Activated T-cell treated with anti-CD3 and anti-CD28 coated beads, Interleukin-2, amount 50 U/mL, for 72 hours (primary cell): ENCODE results near the gene FRMD4B. TPM values are rescaled to one million over a fixed set of nuclear protein-coding genes. Genes with fewer than 3 reads are reported as not detected.

Experiments
- ATAC-seq, 2 donors: fragments of 150-1000 bp; cut with Tn5 transposase; replicated peaks in 1 of 2; 2 replicates each; pipeline ENCODE4 v1.10.0; 2021; ENCODE audit warnings: moderate library complexity in 2 of 2, mild to moderate bottlenecking in 1 of 2
- DNase-seq, 2 donors: peaks; one replicate each; pipeline ENCODE4 v3.0.0; 2021 to 2022; ENCODE audit warnings: mixed read lengths in 1 of 2
- H3K27ac Mint-ChIP-seq: one replicate; pipeline ENCODE4 v1.8.0; 2022; ENCODE audit warnings: mild to moderate bottlenecking, moderate library complexity, mixed read lengths
- H3K27me3 Mint-ChIP-seq: one replicate; pipeline ENCODE4 v1.8.0; 2022; ENCODE audit warnings: low read depth, mixed read lengths
- H3K36me3 Mint-ChIP-seq, 2 donors: one replicate each; pipeline ENCODE4 v1.8.0; 2022; ENCODE audit warnings: mixed read lengths in 2 of 2, mild to moderate bottlenecking in 1 of 2; ENCODE audit not compliant: insufficient read depth in 2 of 2
- H3K4me1 Mint-ChIP-seq: one replicate; pipeline ENCODE4 v1.8.0; 2022; ENCODE audit warnings: low read depth, mixed read lengths
- H3K4me3 Mint-ChIP-seq, 2 donors: one replicate each; pipeline ENCODE4 v1.8.0; 2022; ENCODE audit warnings: mild to moderate bottlenecking in 2 of 2, mixed read lengths in 2 of 2, moderate library complexity in 2 of 2
- H3K9me3 Mint-ChIP-seq, 2 donors: one replicate each; pipeline ENCODE4 v1.8.0; 2022; ENCODE audit warnings: mixed read lengths in 2 of 2
- total RNA-seq, 2 donors: library from RNA; stranded (reverse); gene quantifications; one replicate each; pipeline ENCODE4 v1.2.3, GENCODE V29; 2022

The FRMD4B gene
- 10 to 100 TPM; 40.4 to 77.7 TPM for total RNA-seq

GRCh38 chr3:69385723-69386555, at the start of gene FRMD4B:
TSS of gene FRMD4B (minus strand) at chr3:69386088. CDS start at chr3:69385989, 99 bp downstream.
- H3K9me3 Mint-ChIP-seq = no peaks in the 10 kb centered on the region
- peaks cover 0 to 2% of the 10 kb centered on the region in 2 donors for H3K36me3 Mint-ChIP-seq
- no peak within 1 kb of the TSS for H3K27ac Mint-ChIP-seq
- peaks cover 21% of the 10 kb centered on the region for H3K4me1 Mint-ChIP-seq
- DNase-seq = peak; percentile 35 to 49
- peaks cover 84% of the 10 kb centered on the region for H3K27me3 Mint-ChIP-seq
- peak within 1 kb of the TSS; percentile 79 to 81 for H3K4me3 Mint-ChIP-seq
- ATAC-seq = peak; percentile 75 to 82

- peak overlapping the region; percentile 59 to 71 for H3K4me3 Mint-ChIP-seq
- H3K27ac Mint-ChIP-seq = no peak overlapping the region
- ATAC-seq (peak; percentile 64 to 66), DNase-seq (peak; percentile 16 to 29)
- peaks cover 32% of the 10 kb centered on the region for H3K27me3 Mint-ChIP-seq
- H3K4me1 Mint-ChIP-seq = peaks cover 63% of the 10 kb centered on the region
- H3K36me3 Mint-ChIP-seq = no peaks in the 10 kb centered on the region
- H3K9me3 Mint-ChIP-seq = no peaks in the 10 kb centered on the region
Measured at GRCh38 chr3:69433969-69434325, 48.1 kb upstream of the FRMD4B start.

GRCh38 chr3:69433121-69433968, 47.5 kb upstream of the FRMD4B start:
- H3K4me1 Mint-ChIP-seq = peaks cover 69% of the 10 kb centered on the region
- H3K27ac Mint-ChIP-seq = peak overlapping the region; percentile 72
- no peaks in the 10 kb centered on the region for H3K36me3 Mint-ChIP-seq
- DNase-seq (peak; percentile 27 to 49), ATAC-seq (peak; percentile 49 to 55)
- H3K4me3 Mint-ChIP-seq = peak overlapping the region; percentile 59 to 71
- peaks cover 32% of the 10 kb centered on the region for H3K27me3 Mint-ChIP-seq
- no peaks in the 10 kb centered on the region for H3K9me3 Mint-ChIP-seq

GRCh38 chr3:69428657-69429255, 42.9 kb upstream of the FRMD4B start:
- peaks cover 37% of the 10 kb centered on the region for H3K27me3 Mint-ChIP-seq
- H3K9me3 Mint-ChIP-seq = no peaks in the 10 kb centered on the region
- H3K4me3 Mint-ChIP-seq = no peak overlapping the region
- H3K4me1 Mint-ChIP-seq = peaks cover 35% of the 10 kb centered on the region
- no peak overlapping the region for H3K27ac Mint-ChIP-seq
- DNase-seq (no peak), ATAC-seq (peak; percentile 31 to 59)
- H3K36me3 Mint-ChIP-seq = no peaks in the 10 kb centered on the region

DNA sequence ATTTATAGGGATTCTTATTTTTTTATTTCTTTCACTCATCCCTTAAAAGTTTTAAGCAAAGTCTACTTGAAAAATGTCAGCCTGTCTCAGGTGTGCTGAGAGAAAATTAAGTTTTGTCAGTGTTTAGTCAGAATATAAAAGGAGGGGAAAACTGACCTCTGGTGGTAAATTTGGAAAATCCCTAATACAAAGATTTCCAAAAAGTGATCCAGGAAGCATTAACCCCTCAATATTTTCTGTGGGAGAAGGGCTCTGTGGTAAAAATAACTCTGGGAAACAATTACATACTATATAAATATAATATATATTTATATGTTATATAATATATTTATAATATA, 41.0 kb upstream of the FRMD4B start:
- ATAC-seq (no peak), DNase-seq (no peak)
- H3K27ac Mint-ChIP-seq = no peak overlapping the region
- no peak overlapping the region for H3K4me3 Mint-ChIP-seq
- peaks cover 17% of the 10 kb centered on the region for H3K4me1 Mint-ChIP-seq
- H3K9me3 Mint-ChIP-seq = no peaks in the 10 kb centered on the region
- H3K36me3 Mint-ChIP-seq = no peaks in the 10 kb centered on the region
- H3K27me3 Mint-ChIP-seq = peaks cover 28% of the 10 kb centered on the region

- H3K27ac Mint-ChIP-seq = no peak overlapping the region
- peaks cover 23% of the 10 kb centered on the region for H3K27me3 Mint-ChIP-seq
- no peaks in the 10 kb centered on the region for H3K9me3 Mint-ChIP-seq
- ATAC-seq (no peak), DNase-seq (no peak)
- no peak overlapping the region for H3K4me3 Mint-ChIP-seq
- H3K36me3 Mint-ChIP-seq = no peaks in the 10 kb centered on the region
- peaks cover 12% of the 10 kb centered on the region for H3K4me1 Mint-ChIP-seq
Measured at GRCh38 chr3:69426291-69426966, 40.5 kb upstream of the FRMD4B start.

DNA sequence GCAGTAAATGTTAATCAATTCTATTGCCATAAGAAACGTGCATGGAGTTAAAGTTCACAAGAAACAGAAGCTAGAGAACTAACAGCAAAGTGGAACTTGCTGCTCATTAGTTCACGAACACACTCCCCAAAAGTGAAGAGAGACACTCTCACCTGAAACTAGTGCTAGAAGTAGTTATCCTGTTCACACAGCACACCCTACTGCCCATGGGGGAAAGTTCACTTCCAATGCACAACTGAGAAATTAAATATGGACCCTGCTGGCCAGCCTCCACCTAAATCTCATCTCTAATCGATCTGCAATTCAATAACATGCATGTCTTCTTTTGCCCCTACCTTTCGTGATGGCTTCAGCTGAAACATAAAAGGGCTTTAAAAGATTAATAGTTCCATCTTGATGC, 39.4 kb upstream of the FRMD4B start:
- peak; percentile 26 to 32 for DNase-seq
- Mint-ChIP-seq H3K27me3 (peaks cover 11% of the 10 kb centered on the region), H3K4me3 (no peak overlapping the region), H3K27ac (no peak overlapping the region), H3K36me3 (no peaks in the 10 kb centered on the region), H3K9me3 (no peaks in the 10 kb centered on the region), H3K4me1 (peaks cover 6% of the 10 kb centered on the region)
- ATAC-seq = peak; percentile 58 to 74

- Mint-ChIP-seq H3K4me3 (no peak overlapping the region), H3K4me1 (peaks cover 2% of the 10 kb centered on the region), H3K27me3 (peaks cover 6% of the 10 kb centered on the region), H3K9me3 (no peaks in the 10 kb centered on the region), H3K36me3 (no peaks in the 10 kb centered on the region), H3K27ac (no peak overlapping the region)
- DNase-seq = no peak
- ATAC-seq = no peak
Measured at GRCh38 chr3:69423463-69424155, 37.7 kb upstream of the FRMD4B start.

- H3K27me3 Mint-ChIP-seq = peaks cover 6% of the 10 kb centered on the region
- no peak overlapping the region for H3K27ac Mint-ChIP-seq
- no peak for DNase-seq
- H3K4me3 Mint-ChIP-seq = no peak overlapping the region
- no peak for ATAC-seq
- peaks cover 6% of the 10 kb centered on the region for H3K4me1 Mint-ChIP-seq
- no peaks in the 10 kb centered on the region for H3K9me3 Mint-ChIP-seq
- H3K36me3 Mint-ChIP-seq = no peaks in the 10 kb centered on the region
Measured at GRCh38 chr3:69422751-69423150, 36.9 kb upstream of the FRMD4B start.

GRCh38 chr3:69420781-69421520, 35.1 kb upstream of the FRMD4B start:
- Mint-ChIP-seq H3K4me1 (peaks cover 10% of the 10 kb centered on the region), H3K9me3 (no peaks in the 10 kb centered on the region), H3K27me3 (no peaks in the 10 kb centered on the region), H3K27ac (no peak overlapping the region), H3K36me3 (no peaks in the 10 kb centered on the region), H3K4me3 (no peak overlapping the region)
- DNase-seq (no peak), ATAC-seq (no peak)

DNA sequence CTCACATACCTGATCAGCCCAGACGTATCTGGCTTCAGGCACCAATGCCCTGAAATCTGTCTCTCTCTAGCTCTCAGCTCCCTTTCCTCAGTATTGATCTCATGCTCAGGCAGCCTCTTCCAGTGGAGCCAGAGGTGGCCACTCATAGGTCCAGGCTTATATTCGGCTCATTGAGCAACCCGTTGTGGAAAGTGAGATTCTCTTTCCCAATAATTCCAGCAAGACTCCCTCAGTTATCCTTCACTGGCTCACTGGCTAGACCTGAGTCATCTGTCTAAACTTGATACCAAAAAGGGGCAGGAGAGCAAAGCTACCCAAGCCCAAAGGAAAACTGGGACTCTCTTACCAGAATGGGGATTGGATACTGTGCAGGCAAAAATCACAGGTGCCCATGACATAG, 33.4 kb upstream of the FRMD4B start:
- DNase-seq (no peak), ATAC-seq (no peak)
- Mint-ChIP-seq H3K9me3 (no peaks in the 10 kb centered on the region), H3K4me1 (peaks cover 10% of the 10 kb centered on the region), H3K27me3 (no peaks in the 10 kb centered on the region), H3K36me3 (no peaks in the 10 kb centered on the region), H3K27ac (no peak overlapping the region), H3K4me3 (no peak overlapping the region)

DNA sequence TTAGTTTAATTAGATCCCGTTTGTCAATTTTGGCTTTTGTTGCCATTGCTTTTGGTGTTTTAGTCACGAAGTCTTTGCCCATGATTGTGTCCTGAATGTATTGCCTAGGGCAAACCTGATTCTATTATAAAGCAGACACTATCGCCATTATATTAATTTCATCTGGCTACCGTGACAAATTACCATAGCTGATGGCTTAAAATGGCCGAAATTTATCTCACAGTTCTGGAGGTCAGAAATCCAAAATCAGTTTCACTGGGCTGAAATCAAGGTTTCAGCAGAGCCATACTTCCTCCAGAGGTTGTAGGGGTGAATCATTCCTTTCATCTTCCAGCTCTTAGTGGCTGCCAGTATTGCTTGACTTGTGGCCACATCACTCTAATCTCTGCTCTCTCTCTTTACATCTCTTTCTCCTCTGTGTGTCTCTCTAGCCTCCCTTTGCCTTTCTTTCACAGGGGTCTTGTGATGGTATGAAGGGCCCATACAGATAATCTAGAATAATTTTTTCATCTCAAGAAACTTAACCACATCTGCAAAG, 31.7 kb upstream of the FRMD4B start:
- Mint-ChIP-seq H3K27me3 (no peaks in the 10 kb centered on the region), H3K36me3 (no peaks in the 10 kb centered on the region), H3K27ac (no peak overlapping the region), H3K4me3 (no peak overlapping the region), H3K4me1 (peaks cover 15% of the 10 kb centered on the region), H3K9me3 (no peaks in the 10 kb centered on the region)
- DNase-seq (no peak), ATAC-seq (no peak)
